ENCODE results near the gene SLC6A12. TPM values are rescaled to one million over a fixed set of nuclear protein-coding genes. Genes with fewer than 3 reads are reported as not detected.

SLC6A12 gene
- total RNA-seq, 1 experiment from 2014 or later, result not detected

DNA sequence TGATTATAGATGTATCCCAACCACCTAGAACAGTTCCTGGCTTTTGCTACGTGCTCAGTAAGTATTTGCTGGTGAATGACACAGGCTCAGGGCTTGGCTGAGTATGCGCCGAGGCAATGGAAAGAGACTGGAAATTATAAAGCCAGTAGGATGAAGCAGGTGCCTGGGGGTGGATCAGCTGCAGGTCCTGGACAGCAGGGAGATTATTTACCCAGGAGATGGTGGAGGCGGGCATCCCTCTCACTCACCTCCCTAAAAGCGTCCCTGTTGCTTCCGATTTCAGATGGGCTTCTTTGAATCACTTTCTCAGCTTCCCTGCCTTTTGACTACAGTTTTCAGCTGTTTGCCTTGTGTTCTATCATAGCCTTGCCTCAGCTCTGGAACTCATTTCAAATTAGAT is 42.3 kb upstream of the SLC6A12 start:
- H4K20me1 ChIP-seq (ENCODE audit: insufficient read depth), result no peaks in the 10 kb centered on the region
- no peaks in the 10 kb centered on the region for H3F3A ChIP-seq (ENCODE audit: insufficient read depth, low read depth)
- no peaks in the 10 kb centered on the region for H3K36me3 ChIP-seq (ENCODE audit: low read depth)
- H3K9me3 ChIP-seq (ENCODE audit: insufficient read depth, low read depth), result no peaks in the 10 kb centered on the region
- H3K4me2 ChIP-seq, result no peak overlapping the region
- intact Hi-C loops (cut with micrococcal nuclease; ENCODE audit: unreplicated experiment), result no loop called here
- no peak overlapping the region for H3K4me3 ChIP-seq
- H3K27ac ChIP-seq, result no peak overlapping the region
- no peaks in the 10 kb centered on the region for H3K9me2 ChIP-seq (ENCODE audit: insufficient read depth)
- H3K4me1 ChIP-seq (replicated peaks; ENCODE audit: insufficient read depth), result no peaks in the 10 kb centered on the region
- no peak for DNase-seq
- peaks cover 96% of the 10 kb centered on the region for H3K27me3 ChIP-seq (ENCODE audit: insufficient read depth, low read depth)
- H3K79me2 ChIP-seq (ENCODE audit: low read depth), result no peaks in the 10 kb centered on the region
- no TSS peak for BruUV-seq (replicated peaks)
- TF ChIP-seq EZH2 (IDR thresholded peaks at IDR 0.05; ENCODE audit: low read depth), result no peak
- TF ChIP-seq, protein P1, sequence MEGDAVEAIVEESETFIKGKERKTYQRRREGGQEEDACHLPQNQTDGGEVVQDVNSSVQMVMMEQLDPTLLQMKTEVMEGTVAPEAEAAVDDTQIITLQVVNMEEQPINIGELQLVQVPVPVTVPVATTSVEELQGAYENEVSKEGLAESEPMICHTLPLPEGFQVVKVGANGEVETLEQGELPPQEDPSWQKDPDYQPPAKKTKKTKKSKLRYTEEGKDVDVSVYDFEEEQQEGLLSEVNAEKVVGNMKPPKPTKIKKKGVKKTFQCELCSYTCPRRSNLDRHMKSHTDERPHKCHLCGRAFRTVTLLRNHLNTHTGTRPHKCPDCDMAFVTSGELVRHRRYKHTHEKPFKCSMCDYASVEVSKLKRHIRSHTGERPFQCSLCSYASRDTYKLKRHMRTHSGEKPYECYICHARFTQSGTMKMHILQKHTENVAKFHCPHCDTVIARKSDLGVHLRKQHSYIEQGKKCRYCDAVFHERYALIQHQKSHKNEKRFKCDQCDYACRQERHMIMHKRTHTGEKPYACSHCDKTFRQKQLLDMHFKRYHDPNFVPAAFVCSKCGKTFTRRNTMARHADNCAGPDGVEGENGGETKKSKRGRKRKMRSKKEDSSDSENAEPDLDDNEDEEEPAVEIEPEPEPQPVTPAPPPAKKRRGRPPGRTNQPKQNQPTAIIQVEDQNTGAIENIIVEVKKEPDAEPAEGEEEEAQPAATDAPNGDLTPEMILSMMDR (conservative IDR thresholded peaks at IDR 0.05), result no peak
- CTCF ChIA-PET, result no interaction called here
- POLR2A ChIA-PET (ENCODE audit: unreplicated experiment), result no interaction called here
- no peak overlapping the region for H2AFZ ChIP-seq

DNA sequence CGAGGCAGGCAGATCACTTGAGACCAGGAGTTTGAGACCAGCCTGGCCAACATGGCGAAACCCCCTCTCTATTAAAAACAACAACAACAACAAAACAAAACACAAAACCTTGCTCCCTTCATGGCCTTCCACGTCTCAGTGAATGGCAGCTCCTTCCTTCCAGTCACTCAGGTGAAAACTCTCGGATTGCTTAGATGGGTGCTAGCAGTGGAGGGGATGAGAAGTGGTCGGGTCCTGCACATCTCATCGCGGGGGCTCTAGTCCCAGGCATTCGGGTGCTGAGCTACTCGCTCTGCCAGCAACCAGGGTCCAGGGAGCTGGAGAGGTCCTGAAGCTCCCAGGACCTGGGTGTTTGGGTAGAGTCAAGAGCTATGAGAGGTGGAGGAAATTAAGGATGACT is 41.0 kb upstream of the SLC6A12 start:
- H3K36me3 ChIP-seq (ENCODE audit: low read depth), result no peaks in the 10 kb centered on the region
- H3K27ac ChIP-seq, result no peak overlapping the region
- no peaks in the 10 kb centered on the region for H3K4me1 ChIP-seq (replicated peaks; ENCODE audit: insufficient read depth)
- ChIA-PET POLR2A (ENCODE audit: unreplicated experiment) (no interaction called here), CTCF (interaction anchor here (0.5 kb wide), 1 partner anchor 14 kb away, joined by 3 read pairs; no protein-coding TSS in a partner anchor)
- no peak overlapping the region for H3K4me2 ChIP-seq
- peaks cover 92% of the 10 kb centered on the region for H3K27me3 ChIP-seq (ENCODE audit: insufficient read depth, low read depth)
- no TSS peak for BruUV-seq (replicated peaks)
- DNase-seq, result no peak
- H3K4me3 ChIP-seq, result no peak overlapping the region
- H3F3A ChIP-seq (ENCODE audit: insufficient read depth, low read depth), result no peaks in the 10 kb centered on the region
- TF ChIP-seq EZH2 (IDR thresholded peaks at IDR 0.05; ENCODE audit: low read depth), result no peak
- TF ChIP-seq, protein P1 (conservative IDR thresholded peaks at IDR 0.05), result no peak
- H3K9me3 ChIP-seq (ENCODE audit: insufficient read depth, low read depth), result no peaks in the 10 kb centered on the region
- no peak overlapping the region for H2AFZ ChIP-seq
- intact Hi-C loops (cut with micrococcal nuclease; ENCODE audit: unreplicated experiment), result no loop called here
- H3K79me2 ChIP-seq (ENCODE audit: low read depth), result no peaks in the 10 kb centered on the region
- H4K20me1 ChIP-seq (ENCODE audit: insufficient read depth), result no peaks in the 10 kb centered on the region
- H3K9me2 ChIP-seq (ENCODE audit: insufficient read depth), result no peaks in the 10 kb centered on the region

DNA sequence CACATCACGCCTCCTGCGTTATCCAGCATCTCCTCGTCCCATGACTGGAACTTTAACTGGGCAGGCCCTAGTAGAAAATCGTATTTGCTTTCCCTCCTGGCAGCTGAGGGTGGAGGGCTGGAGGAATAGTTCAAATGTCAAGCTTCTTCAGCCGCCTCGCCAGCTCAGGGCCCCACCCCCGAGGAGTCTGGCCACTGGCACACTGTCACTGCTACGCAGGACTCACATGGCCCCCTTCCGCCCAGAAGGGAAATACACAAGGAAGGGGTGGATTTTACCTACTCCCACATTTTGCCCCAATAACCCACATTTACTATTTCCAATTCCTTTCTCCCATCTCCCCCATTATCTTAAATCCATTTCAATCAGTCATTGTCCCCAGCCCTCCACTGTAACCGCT is 40.1 kb upstream of the SLC6A12 start:
- H2AFZ ChIP-seq, result no peak overlapping the region
- no peaks in the 10 kb centered on the region for H4K20me1 ChIP-seq (ENCODE audit: insufficient read depth)
- no peak overlapping the region for H3K4me2 ChIP-seq
- no peaks in the 10 kb centered on the region for H3K4me1 ChIP-seq (replicated peaks; ENCODE audit: insufficient read depth)
- H3F3A ChIP-seq (ENCODE audit: insufficient read depth, low read depth), result no peaks in the 10 kb centered on the region
- POLR2A ChIA-PET (ENCODE audit: unreplicated experiment), result interaction anchor here (0.6 kb wide), 1 partner anchor 14 kb away, joined by 7 read pairs; no protein-coding TSS in a partner anchor
- CTCF ChIA-PET, result no interaction called here
- no peak overlapping the region for H3K27ac ChIP-seq
- no peaks in the 10 kb centered on the region for H3K9me2 ChIP-seq (ENCODE audit: insufficient read depth)
- no peak for DNase-seq
- TF ChIP-seq, protein P1 (conservative IDR thresholded peaks at IDR 0.05), result no peak
- no peak for TF ChIP-seq EZH2 (IDR thresholded peaks at IDR 0.05; ENCODE audit: low read depth)
- intact Hi-C loops (cut with micrococcal nuclease; ENCODE audit: unreplicated experiment), result no loop called here
- no TSS peak for BruUV-seq (replicated peaks)
- no peak overlapping the region for H3K4me3 ChIP-seq
- no peaks in the 10 kb centered on the region for H3K79me2 ChIP-seq (ENCODE audit: low read depth)
- no peaks in the 10 kb centered on the region for H3K36me3 ChIP-seq (ENCODE audit: low read depth)
- no peaks in the 10 kb centered on the region for H3K9me3 ChIP-seq (ENCODE audit: insufficient read depth, low read depth)
- H3K27me3 ChIP-seq (ENCODE audit: insufficient read depth, low read depth), result peaks cover 88% of the 10 kb centered on the region
